ENCODE data around the gene IRF2. TPM values are rescaled to one million over a fixed set of nuclear protein-coding genes. Genes with fewer than 3 reads are reported as not detected.
A peak's percentile ranks its signal among the peaks of the same experiment; 100 is the strongest.

The IRF2 gene
- total RNA-seq, 2 experiments from 2014 or later: 11.4 to 14.9 TPM

DNA sequence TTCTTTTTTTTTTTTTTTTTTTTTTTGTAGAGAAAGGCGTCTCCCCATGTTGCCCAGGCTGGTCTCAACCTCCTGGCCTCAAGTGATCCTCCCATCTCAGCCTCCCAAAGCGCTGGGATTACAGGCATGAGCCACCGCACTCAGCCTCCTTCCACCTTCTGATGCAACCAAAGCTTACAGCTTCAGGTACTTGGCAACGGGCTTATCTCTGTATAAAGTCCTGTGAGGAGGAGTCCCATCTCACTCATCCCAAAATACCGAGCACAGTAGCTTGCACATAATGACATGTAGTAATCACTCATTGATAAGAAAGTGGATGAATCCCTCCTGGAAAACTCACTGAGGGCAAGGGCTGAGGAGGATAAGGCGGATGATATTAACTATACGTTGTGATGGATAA lies 19.1 kb downstream of the IRF2 start:
- no peaks in the 10 kb centered on the region for H3K27me3 Mint-ChIP-seq
- no peaks in the 10 kb centered on the region for H3K9me3 Mint-ChIP-seq
- H3K27me3 ChIP-seq (ENCODE audit: control insufficient read depth in 1 of 2, insufficient read depth in 2 of 2, low read length in 2 of 2): no peaks in the 10 kb centered on the region
- TF ChIP-seq, protein P1, sequence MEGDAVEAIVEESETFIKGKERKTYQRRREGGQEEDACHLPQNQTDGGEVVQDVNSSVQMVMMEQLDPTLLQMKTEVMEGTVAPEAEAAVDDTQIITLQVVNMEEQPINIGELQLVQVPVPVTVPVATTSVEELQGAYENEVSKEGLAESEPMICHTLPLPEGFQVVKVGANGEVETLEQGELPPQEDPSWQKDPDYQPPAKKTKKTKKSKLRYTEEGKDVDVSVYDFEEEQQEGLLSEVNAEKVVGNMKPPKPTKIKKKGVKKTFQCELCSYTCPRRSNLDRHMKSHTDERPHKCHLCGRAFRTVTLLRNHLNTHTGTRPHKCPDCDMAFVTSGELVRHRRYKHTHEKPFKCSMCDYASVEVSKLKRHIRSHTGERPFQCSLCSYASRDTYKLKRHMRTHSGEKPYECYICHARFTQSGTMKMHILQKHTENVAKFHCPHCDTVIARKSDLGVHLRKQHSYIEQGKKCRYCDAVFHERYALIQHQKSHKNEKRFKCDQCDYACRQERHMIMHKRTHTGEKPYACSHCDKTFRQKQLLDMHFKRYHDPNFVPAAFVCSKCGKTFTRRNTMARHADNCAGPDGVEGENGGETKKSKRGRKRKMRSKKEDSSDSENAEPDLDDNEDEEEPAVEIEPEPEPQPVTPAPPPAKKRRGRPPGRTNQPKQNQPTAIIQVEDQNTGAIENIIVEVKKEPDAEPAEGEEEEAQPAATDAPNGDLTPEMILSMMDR (IDR thresholded peaks at IDR 0.05): no peak
- peaks cover 83% of the 10 kb centered on the region for H3K4me1 Mint-ChIP-seq (ENCODE audit: low read depth)
- H3K36me3 ChIP-seq (ENCODE audit: insufficient read depth, low read length): peaks cover 21% of the 10 kb centered on the region
- CTCF ChIA-PET: interaction anchor here (0.9 kb wide), 1 partner anchor 14 kb away, joined by 3 read pairs; no protein-coding TSS in a partner anchor
- POLR2A ChIA-PET: interaction anchor here (1.3 kb wide), 1 partner anchor 19 kb away, joined by 4 read pairs; no protein-coding TSS in a partner anchor
- peak overlapping the region; percentile 86 for H3K27ac Mint-ChIP-seq
- no peak overlapping the region for H3K4me3 ChIP-seq (ENCODE audit: low read length)
- no peak for ATAC-seq (ENCODE audit: poor library complexity)
- no peaks in the 10 kb centered on the region for H3K9me3 ChIP-seq (ENCODE audit: control insufficient read depth in 1 of 2, insufficient read depth in 1 of 2, low read length in 2 of 2)
- H3K4me1 ChIP-seq (ENCODE audit: insufficient read depth, low read length): peaks cover 51% of the 10 kb centered on the region
- intact Hi-C loops (cut with DNase I, micrococcal nuclease): no loop called here
- H3K4me3 Mint-ChIP-seq: no peak overlapping the region
- no peak overlapping the region for H3K27ac ChIP-seq (ENCODE audit: low read depth in 1 of 2, low read length in 2 of 2)
- H3K36me3 Mint-ChIP-seq (ENCODE audit: low read depth): peaks cover 34% of the 10 kb centered on the region
- DNase-seq: no peak

DNA sequence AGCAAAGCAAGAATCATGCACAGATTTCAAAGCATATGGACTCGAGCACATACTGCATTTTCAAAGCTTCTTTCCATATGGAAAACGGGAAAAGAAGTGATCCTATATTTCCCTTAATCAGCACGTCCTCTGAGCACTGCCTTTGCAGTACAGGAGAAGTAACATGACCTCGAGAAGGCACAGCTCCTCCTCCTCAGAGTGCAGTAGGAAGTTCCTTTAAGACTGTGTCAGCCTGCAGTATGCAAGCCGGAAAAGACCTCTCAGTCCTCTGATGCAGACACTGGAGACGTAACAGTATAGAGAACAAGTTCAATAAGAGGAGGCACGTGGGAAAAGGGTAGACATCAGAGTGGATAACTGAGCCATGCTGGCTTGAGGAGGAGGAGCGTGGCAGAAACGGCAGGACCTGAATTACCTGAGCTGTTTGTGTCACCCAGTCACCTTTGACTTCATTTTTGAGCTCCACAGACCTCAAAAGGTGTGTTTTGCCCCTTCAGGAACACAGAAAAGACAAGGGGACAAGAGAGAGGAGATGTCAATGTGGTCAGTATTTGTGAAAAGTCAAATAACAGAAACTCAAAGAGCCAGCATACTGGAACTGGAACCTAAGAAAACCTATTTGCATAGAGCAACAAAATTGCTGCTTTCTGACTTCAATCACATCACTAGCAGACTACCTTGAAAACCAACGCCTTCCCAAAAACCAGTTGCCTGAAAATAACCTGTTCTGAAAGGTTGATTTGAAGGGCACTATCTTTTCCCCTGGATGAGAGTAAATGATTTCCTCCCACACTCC lies 20.8 kb downstream of the IRF2 start:
- H3K4me1 ChIP-seq (ENCODE audit: insufficient read depth, low read length): peaks cover 52% of the 10 kb centered on the region

DNA sequence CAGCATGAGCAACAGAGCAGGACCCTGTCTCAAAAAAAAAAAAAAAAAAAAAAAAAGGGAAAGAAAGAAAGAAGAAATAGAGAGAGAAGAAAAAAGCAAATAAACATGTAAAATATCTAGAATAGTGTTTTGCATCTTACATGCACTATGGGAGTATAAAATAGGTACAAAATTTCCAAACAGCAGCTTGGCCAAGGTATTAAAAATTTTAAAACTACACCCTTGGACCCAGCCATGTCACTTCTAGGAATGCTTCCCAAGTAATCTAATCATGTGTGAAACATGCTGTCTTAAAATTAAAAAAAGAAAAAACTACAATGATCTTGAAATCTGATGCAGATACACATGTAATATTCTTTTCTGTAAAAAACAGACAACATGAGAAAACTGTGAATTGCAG lies 21.6 kb downstream of the IRF2 start:
- H3K36me3 ChIP-seq (ENCODE audit: insufficient read depth, low read length): peaks cover 25% of the 10 kb centered on the region
- peaks cover 57% of the 10 kb centered on the region for H3K4me1 ChIP-seq (ENCODE audit: insufficient read depth, low read length)
- ChIA-PET CTCF (interaction anchor here (0.7 kb wide), 1 partner anchor 184 kb away, joined by 3 read pairs; no protein-coding TSS in a partner anchor), POLR2A (interaction anchor here (0.7 to 2.1 kb wide), 10 partner anchors 10 to 109 kb away, joined by 3 to 11 read pairs (median 4); partner anchors contain the start of gene IRF2)
- no peak overlapping the region for H3K4me3 ChIP-seq (ENCODE audit: low read length)
- no peaks in the 10 kb centered on the region for H3K27me3 ChIP-seq (ENCODE audit: control insufficient read depth in 1 of 2, insufficient read depth in 2 of 2, low read length in 2 of 2)
- no peak for DNase-seq
- no peaks in the 10 kb centered on the region for H3K9me3 ChIP-seq (ENCODE audit: control insufficient read depth in 1 of 2, insufficient read depth in 1 of 2, low read length in 2 of 2)
- peak overlapping the region; percentile 86 for H3K27ac Mint-ChIP-seq
- H3K9me3 Mint-ChIP-seq: no peaks in the 10 kb centered on the region
- no peak overlapping the region for H3K4me3 Mint-ChIP-seq
- peaks cover 48% of the 10 kb centered on the region for H3K36me3 Mint-ChIP-seq (ENCODE audit: low read depth)
- TF ChIP-seq, protein P1 (IDR thresholded peaks at IDR 0.05): no peak
- ATAC-seq (ENCODE audit: poor library complexity): no peak
- H3K4me1 Mint-ChIP-seq (ENCODE audit: low read depth): peaks cover 82% of the 10 kb centered on the region
- intact Hi-C loops (cut with DNase I, micrococcal nuclease): loop anchor here in 1 of 2 experiments (1.0 to 5.0 kb wide), 2 partner anchors 22 to 35 kb away; partner anchors contain the start of gene IRF2
- no peaks in the 10 kb centered on the region for H3K27me3 Mint-ChIP-seq
- no peak overlapping the region for H3K27ac ChIP-seq (ENCODE audit: low read depth in 1 of 2, low read length in 2 of 2)

More for the DNA sequence above, 20.8 kb downstream of the IRF2 start:
- Mint-ChIP-seq H3K4me3 (peak overlapping the region; percentile 32), H3K27ac (peak overlapping the region; percentile 86), H3K27me3 (no peaks in the 10 kb centered on the region), H3K36me3 (ENCODE audit: low read depth) (peaks cover 46% of the 10 kb centered on the region), H3K4me1 (ENCODE audit: low read depth) (peaks cover 82% of the 10 kb centered on the region), H3K9me3 (no peaks in the 10 kb centered on the region)
- TF ChIP-seq, protein P1 (IDR thresholded peaks at IDR 0.05): no peak
- ChIA-PET POLR2A (interaction anchor here (0.7 to 2.1 kb wide), 13 partner anchors 9 to 195 kb away, joined by 3 to 11 read pairs (median 3); partner anchors contain the start of gene IRF2), CTCF (interaction anchor here (0.7 kb wide), 1 partner anchor 185 kb away, joined by 3 read pairs; no protein-coding TSS in a partner anchor)
- no peaks in the 10 kb centered on the region for H3K9me3 ChIP-seq (ENCODE audit: control insufficient read depth in 1 of 2, insufficient read depth in 1 of 2, low read length in 2 of 2)
- H3K4me3 ChIP-seq (ENCODE audit: low read length): no peak overlapping the region
- H3K36me3 ChIP-seq (ENCODE audit: insufficient read depth, low read length): peaks cover 21% of the 10 kb centered on the region
- DNase-seq (peak in 12 of 14 experiments; percentile 8 to 79 (median 38)), ATAC-seq (ENCODE audit: poor library complexity) (peak; percentile 99)
- intact Hi-C loops (cut with DNase I, micrococcal nuclease): loop anchor here in 1 of 2 experiments (1.0 to 5.0 kb wide), 2 partner anchors 21 to 36 kb away; partner anchors contain the start of gene IRF2
- peak overlapping the region; percentile 65 to 74 for H3K27ac ChIP-seq (ENCODE audit: low read depth in 1 of 2, low read length in 2 of 2)
- no peaks in the 10 kb centered on the region for H3K27me3 ChIP-seq (ENCODE audit: control insufficient read depth in 1 of 2, insufficient read depth in 2 of 2, low read length in 2 of 2)
